SHP77 (cell line): Measurements from ENCODE around the gene PLCG2.
"Not testable (repeated sequence)": the region's sequence is repeated elsewhere in the genome, so short reads cannot be mapped to it uniquely, and the experiment has no call there.

ENCODE experiments used
- DNase-seq, 2 experiments: peaks; one replicate each; lab custom pipeline; 2025; lab: John Stamatoyannopoulos, UW

PLCG2 gene

GRCh38 chr16:81790277-81790676 lies 11.2 kb downstream of the PLCG2 start:
- DNase-seq, result no peak

- no peak for DNase-seq
Measured at GRCh38 chr16:81790830-81791435, 11.8 kb downstream of the PLCG2 start.

DNA sequence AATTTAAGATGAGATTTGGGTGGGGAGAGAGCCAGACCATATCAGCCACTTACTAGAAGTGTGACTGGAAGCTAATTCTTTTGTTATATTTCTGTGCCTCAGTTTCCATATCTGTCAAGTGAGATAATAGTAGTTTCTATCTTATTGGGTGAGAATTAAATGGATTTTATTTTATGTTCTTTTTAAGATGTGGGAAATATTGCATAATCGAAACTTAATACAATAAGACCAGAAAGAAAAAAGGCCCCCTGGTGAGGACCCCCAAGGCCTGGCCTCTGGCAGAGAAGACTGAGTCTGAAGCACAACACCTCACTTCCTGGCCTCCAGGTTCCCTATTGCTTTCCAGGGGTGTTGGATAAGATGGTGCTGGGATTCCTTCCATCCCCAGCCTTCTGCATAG lies 13.7 kb downstream of the PLCG2 start:
- no peak for DNase-seq

- DNase-seq, result no peak
Measured at GRCh38 chr16:81795193-81795592, 16.1 kb downstream of the PLCG2 start.

- DNase-seq, result no peak
Measured at GRCh38 chr16:81796035-81796434, 16.9 kb downstream of the PLCG2 start.

GRCh38 chr16:81796583-81797346 lies 17.7 kb downstream of the PLCG2 start:
- no peak for DNase-seq

DNA sequence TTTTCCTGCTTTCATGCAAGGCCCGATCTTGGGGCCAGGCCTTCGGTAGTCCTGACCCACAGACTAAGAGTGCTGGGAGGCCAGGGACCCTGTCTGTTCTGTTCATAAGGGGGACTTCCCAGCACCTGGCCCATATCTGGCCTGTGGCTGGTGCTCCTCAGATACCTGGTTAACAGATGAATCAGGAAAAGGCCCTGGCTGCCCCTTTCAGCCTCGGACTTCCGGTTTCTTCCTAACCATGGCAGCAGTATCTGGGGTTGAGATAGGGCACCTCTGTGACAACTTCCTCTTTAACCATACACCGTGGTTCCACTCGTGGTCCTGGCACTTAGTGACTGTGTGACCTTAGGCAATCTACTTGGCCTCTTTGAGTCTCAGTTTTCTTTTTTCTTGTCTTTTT lies 18.4 kb downstream of the PLCG2 start:
- DNase-seq, result no peak

GRCh38 chr16:81798311-81799137 lies 19.4 kb downstream of the PLCG2 start:
- no peak for DNase-seq

DNA sequence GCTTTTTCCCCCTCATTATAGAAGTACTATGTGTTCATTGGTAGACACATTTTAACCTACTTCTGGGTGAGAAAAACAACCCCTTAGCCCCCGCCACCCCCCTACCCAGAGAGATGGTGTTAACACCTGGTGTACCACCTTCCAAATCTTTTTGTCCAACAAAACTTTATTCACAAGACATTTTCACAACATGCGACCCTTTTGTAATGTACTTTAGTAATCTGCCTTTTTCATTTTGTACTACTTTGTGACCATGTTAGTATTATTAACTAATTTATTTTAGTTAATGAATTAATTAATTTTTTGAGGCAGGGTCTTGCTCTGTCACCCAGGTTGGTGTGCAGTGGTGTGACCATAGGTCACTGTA lies 20.0 kb downstream of the PLCG2 start:
- no peak for DNase-seq

DNA sequence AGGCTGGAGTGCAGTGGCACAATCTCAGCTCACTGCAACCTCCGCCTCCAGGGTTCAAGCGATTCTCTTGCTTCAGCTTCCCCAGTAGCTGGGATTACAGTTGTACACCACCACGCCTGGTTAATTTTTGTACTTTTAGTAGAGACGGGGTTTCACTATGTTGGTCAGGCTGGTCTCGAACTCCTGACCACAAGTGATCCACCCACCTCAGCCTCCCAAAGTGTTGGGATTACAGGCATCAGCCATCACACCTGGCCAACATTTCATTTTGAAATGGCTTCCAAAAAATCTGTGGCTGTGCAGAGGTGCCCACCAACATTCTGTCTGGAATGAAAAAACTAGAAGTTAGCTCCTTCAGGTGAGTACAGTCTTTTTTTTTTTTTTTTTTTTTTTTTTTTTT lies 22.6 kb downstream of the PLCG2 start:
- DNase-seq, result not testable (repeated sequence)

GRCh38 chr16:81803332-81803731 lies 24.2 kb downstream of the PLCG2 start:
- DNase-seq, result no peak

GRCh38 chr16:81804134-81804610 lies 25.1 kb downstream of the PLCG2 start:
- DNase-seq, result no peak

DNA sequence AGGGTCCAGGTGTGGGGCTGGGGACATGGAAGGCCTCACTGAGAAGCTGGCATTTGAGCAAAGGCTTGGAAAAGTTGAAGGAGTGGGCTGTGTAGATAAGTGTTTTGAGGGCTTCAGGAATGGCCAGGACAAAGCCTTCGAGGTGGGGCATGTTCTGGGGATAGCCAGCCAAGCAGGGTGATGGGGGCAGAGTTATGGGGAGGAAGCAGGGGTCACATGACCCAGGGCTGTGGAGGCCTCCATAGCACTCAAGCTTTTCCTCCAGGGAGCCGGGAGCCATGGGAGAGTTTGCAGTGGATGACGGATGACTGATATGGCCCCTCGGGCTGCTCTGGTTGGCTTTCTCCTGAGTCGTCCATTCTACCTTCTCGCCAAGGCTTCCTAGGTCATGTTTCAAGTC lies 27.6 kb downstream of the PLCG2 start:
- DNase-seq, result no peak

DNA sequence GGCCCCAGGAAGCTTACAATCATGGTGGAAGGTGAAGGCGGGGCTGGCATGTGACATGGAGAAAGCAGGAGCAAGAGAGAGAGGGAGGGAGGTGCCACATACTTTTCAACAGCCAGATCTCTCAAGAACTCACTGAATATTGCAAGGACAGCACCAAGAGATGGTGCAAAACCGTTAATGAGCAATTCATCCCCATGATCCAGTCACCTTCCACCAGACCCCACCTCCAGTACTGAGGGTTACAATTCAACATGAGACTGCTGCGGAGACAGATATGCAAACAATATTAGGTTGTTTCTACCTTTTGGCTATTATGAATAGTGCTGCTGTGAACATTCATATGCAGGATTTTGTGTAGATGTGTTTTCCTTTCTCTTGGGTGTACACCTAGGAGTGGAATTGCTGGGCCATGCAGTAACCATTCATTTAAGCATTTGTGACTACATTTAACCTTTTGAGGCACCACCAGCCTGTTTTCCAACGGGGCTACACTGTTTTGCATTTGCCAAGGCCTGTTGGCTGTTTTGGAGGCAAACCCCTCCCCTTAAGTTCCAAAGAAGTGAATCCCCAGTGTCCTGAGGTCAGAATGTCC lies 28.8 kb downstream of the PLCG2 start:
- no peak for DNase-seq

- no peak for DNase-seq
Measured at GRCh38 chr16:81808933-81809480, 29.9 kb downstream of the PLCG2 start.

DNA sequence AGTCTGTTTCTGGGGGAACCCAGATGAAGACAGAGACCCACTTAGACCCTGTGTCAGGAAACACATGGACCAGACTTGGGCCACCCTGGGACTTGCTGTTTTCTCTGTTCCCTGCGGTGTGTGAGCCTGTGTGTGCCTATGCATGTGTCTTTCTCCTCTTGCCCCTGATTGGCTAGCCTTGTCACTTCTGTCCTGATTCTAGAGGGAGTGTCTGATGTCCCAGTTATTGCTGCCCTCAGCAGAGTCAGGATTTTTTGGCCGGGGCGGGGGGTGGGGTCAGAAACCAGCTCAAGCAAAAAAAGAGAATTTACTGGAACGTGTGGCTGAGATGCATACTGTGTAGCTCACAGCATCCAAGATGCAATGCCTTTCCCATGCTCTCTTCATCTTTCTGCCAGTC lies 30.5 kb downstream of the PLCG2 start:
- no peak for DNase-seq

DNA sequence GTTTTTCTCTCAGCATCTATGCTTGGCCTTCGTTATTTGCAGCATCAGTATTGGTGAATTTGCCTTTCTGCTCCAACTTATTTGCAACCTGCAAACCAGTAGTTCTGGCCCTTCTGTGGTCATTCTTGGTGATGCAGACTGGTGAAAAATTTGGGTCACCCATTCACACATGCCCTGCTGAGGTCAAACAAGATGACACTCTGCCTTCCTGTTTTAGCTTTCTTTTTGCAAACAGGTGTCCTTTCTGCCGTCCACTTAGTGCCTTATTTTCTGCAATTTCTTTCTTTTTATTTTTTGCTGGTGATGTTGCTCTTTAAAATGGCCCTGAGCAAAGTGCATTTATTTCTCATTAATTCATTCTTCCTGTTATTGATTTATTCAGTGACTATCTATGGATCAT lies 31.3 kb downstream of the PLCG2 start:
- DNase-seq, result no peak

GRCh38 chr16:81810894-81811538 lies 31.9 kb downstream of the PLCG2 start:
- no peak for DNase-seq

GRCh38 chr16:81813648-81814047 lies 34.6 kb downstream of the PLCG2 start:
- DNase-seq, result no peak

- no peak for DNase-seq
Measured at GRCh38 chr16:81814751-81815428, 35.8 kb downstream of the PLCG2 start.

GRCh38 chr16:81815429-81815766 lies 36.3 kb downstream of the PLCG2 start:
- DNase-seq, result no peak
